DLD1 (cell line): ENCODE measurements around the gene LRRK1.

ENCODE experiments used
- in situ Hi-C: cut with HindIII; loops from 2 replicates; pipeline ENCODE4 v1.10.0; 2017; ENCODE audit warnings: low sequenced_read_pairs

LRRK1 gene

GRCh38 chr15:101037090-101037830, 118.1 kb downstream of the LRRK1 start:
- in situ Hi-C loops: no loop called here

DNA sequence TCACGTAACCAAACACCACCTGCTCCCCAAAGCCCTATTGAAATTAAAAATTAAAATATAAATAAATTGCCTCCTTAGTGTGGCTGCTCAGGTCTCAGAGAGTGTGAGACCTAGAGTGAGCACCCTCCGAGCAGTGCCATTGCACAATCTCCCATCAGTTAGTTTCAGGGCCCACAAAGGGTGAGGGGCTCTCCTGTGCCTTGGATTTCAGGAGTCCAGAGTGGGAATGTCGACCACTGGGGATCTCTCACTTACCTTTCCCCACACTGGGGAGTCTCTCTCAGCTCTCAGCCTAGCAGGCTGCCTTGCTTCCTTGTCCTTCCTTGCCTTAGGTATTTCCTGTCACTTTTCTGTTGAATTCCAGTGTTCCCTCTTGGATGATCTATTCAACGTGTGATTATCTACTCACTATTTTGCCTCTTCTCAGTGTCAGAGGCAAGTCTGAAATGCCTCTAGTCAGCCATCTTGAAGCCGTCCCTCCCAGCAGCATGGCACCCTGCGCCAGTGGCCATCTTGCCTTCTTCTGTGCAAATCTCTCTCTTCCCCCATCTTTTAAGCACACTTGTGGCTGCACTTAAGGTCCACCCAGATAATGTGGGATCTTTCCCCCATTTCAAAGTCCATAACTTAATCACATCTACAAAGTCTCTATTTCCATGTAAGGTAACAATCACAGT, 119.3 kb downstream of the LRRK1 start:
- in situ Hi-C loops: no loop called here

GRCh38 chr15:101039461-101039860, 120.3 kb downstream of the LRRK1 start:
- in situ Hi-C loops: no loop called here

- in situ Hi-C loops: no loop called here
Measured at GRCh38 chr15:101042320-101042719, 123.2 kb downstream of the LRRK1 start.

DNA sequence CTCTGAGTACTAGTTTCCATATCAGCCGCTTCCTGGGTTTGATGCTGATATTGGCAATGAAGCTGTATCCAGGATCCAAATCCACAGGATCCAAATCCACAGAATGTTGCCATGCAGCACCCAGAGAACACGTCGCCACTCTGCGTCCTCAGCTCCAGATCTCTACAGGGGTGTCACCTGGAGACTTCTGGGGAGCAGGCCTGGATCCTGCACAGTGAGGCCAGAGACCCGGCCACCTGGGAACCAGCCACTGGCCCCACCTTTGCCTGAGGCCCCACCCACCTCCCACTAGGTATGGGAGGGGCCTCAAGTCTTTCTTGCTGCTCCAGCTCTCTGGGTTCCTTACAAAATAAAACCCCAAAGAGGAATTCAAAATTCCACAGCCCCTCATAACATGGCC, 123.9 kb downstream of the LRRK1 start:
- in situ Hi-C loops: no loop called here

GRCh38 chr15:101043911-101044624, 124.9 kb downstream of the LRRK1 start:
- in situ Hi-C loops: no loop called here

DNA sequence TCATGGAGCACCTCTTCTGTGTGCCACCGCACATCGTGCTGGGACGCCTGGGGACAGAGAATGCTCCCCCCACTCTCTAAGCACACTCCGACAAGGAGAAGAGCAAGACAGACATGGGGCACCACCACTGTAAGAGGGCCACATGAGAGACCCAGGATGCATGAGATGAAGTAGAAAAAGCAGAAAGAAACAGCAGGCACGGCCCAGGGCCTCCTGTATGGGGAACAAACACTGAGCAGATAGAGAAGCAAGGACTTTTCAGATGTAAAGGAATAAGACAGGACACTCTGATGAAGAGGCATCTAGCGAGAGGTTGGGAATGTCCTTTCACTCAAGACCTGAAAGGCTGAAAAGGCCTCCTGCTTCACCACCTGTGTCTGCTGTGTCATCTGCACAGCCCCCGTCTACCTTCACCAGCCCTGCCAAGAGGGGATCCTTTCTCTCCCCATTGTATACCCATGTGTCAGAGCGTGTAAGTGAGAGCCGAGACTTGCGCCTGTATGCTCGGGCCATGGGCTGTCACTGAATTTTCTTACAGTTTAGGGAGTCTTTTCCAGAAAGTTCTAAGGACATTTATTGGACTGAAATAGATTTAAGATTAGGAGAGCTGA, 125.6 kb downstream of the LRRK1 start:
- in situ Hi-C loops: no loop called here

GRCh38 chr15:101045236-101045646, 126.1 kb downstream of the LRRK1 start:
- in situ Hi-C loops: no loop called here

DNA sequence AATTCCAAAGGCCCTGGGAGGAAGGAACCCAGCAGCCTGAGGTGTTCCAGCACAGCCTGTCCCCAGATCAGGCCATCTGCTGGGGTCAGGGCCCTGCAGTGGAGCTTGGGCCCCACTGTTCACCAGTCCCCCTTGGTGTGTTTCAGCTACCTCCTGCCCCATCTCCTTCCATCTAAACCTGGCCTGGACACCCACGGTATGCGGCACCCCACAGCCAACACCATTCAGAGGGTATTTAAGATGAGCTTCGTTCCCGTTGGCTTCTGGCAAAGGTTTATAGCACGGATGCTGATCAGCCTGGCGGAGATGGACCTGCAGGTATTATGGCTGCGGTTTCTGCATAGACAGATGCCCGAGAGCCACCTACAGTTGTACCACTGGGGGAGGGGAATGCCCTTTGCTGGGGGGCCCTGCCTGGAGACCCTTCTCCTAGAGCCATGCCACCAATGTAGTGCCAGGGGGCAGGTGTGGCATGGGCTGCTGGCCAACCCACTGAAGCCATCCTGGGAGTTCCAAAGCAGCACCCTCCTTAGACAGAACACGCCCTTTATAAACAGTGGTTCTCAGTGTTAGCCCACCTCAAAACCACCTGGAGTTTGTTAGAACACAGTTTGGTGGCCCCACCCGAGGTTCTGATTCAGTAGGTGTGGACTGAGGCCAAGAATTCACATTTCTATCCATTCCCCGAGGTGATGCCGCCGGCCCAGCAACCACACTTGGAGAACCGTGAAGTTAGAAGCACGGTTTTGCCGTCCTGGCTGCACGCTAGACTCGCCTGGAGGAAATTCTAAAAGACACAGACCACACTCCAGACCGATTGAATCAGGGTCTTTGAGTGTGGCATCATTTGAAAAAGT, 126.9 kb downstream of the LRRK1 start:
- in situ Hi-C loops: no loop called here

DNA sequence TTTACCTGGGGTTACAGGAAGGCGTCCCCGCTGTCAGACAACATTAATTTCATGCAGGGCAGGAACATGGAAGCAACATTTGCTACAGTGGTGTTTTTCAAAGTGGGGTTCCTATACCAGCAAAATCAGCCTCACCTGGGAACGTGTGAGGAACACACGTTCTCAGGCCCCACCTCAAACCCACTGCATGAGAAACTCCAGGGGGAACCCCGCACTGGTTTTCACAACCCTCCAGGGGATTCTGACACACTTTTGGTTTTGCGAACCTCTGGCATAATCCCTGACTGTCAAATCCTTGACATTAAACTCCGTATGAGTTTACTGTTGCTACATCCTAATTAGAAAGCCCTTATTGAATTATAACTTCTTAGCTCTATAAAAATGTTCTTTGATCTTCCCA, 127.7 kb downstream of the LRRK1 start:
- in situ Hi-C loops: no loop called here

DNA sequence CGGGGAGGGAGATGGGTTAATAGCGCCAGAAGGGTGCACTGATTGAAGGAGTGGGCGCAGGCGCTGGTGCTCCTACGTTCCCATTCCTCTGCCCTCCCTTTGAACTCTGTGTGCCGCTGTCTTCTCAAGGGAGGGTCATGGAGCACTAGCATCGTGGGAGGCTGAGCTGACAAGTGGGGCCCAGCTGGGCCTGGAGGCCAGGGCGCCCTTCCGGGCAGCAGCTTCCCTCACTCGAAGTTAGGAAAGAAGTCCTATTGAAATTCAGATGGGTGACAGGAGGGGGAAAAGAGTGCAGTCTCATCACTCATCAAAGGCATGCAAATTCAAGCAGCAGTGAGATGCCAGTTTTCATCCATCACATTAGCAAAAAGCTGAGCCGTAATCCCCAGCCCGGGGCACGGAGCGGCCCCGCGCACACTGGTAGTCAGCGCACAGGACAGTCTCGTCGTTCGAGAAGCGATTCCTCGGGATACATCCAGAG, 128.2 kb downstream of the LRRK1 start:
- in situ Hi-C loops: no loop called here

DNA sequence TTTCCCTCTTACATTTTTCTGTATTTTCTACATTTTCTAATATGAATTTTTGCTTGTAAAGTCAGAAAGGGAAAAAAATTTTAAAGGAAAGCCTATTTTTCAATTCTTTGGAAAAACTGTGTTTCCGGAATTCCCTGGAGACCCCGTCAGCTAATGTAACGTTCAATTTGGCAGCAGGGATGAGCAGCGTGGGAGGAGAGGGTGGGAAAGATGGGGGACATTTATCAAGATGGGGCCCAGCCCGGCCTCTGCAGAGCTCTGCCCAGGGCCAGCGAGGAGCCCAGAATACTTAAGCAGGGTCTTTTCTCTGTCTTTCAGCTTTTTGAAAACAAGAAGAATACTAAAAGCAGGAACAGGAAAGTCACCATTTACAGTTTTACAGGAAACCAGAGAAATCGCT, 129.0 kb downstream of the LRRK1 start:
- in situ Hi-C loops: no loop called here

DNA sequence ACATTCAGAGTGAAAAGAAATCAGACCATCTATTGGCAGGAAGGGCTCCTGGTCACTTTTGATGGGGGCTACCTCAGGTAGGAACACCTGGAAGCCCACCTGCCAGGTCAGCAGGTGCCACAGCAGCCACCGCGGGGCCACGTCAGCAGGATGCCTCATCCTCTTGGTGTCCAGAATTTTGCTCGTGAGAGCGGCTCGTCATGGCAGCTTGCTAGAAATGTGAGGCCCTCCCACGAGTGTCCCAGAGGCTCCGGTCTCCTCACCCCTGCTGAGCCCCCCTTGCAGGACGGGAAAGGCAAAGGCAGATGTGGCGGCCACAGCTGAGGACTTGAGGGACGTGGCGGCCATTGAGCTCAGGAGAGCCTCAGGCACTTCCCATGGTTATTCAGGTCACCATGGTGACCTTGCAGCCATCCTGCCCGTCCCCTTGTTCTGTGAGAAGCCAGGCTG, 129.4 kb downstream of the LRRK1 start:
- in situ Hi-C loops: no loop called here

DNA sequence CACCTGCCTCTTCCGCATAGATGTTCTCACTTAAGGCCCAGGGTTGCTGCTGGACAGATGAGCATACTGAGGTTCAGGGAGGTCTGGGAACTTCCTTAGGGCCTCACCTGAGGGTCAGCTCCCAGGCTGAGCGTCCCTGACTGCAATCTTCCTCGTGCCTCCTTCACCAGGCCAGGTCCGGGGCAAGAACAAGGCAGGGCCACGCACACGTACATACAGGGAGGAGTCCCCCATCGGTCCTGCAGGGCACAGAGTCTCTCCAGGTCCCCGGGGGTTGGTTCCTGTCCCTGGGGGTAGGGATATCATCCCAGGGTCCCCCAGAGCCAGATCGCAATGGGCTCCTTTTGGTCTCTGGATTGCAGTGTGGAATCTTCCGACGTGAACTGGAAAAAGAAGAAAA, 130.1 kb downstream of the LRRK1 start:
- in situ Hi-C loops: no loop called here

DNA sequence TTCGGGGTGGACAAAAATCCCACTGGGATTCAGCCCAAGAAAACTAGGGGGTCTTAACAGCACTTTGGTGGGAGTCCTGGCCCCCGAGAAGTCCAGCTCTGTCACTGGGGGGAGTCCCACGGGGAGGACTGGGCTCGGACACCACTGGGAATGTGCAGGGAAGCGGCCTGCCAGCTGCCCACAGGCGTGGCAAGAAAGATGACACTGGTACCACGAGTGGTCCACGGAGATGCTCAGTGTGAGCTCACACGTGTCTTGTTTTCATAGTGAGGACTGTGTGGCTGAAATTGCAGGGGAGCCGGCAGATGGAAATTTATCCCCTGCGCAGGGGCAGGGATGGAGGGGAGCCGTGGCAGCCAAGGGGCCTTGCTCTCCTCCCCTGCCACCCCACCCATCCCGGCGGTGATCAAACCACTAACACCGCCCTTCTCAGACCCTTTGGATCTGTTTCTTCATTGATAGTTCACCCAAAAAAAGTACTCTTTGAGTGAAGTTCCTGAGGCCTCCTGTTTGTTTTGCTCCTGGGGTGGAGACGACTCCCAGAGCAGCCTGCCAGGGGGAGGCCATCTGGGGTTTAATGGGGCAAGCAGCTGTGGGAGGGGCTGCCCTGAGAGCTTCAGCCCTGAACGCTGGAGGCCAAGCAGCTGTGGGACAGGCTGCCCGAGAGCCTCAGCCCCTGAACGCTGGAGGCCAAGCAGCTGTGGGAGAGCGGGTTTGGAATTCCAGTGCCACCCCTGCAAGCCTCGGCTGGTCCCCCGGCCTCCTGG, 130.9 kb downstream of the LRRK1 start:
- in situ Hi-C loops: no loop called here

DNA sequence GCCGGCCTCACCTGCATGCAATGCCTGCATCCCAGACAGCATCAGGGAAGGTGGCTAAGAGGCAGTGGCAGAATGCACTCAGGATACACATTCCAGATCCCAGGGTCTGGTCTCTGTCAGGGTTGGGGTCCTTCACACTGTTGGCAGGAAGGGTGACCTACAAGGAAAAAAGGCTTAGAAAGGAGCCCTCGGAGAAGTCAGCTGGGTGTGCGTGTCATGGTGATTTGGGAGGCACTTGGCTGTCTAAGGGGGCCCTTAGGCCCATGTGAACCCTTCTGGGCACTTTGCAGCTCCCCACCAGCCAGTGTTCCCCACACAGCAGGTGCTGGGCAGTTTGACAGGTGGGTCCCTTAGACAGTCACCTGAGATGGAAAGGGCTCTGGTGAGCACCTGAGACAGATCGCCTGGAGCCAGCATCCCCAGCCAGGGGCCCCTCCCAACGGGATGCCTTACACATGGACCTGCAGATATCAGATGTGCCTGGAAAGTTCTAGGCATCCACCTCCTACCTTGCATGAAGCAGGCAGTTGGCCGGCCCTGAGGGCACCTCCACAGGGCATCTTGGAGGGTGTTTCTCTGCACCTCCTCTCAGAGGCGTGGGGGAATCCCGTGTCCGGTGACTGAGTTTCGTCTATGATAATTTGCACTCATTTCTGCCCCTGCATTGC, 131.6 kb downstream of the LRRK1 start:
- in situ Hi-C loops: no loop called here

GRCh38 chr15:101051291-101052030, 132.3 kb downstream of the LRRK1 start:
- in situ Hi-C loops: no loop called here

- in situ Hi-C loops: no loop called here
Measured at GRCh38 chr15:101052031-101052620, 133.0 kb downstream of the LRRK1 start.
